Endometrial microvascular endothelial cells (primary cell): ENCODE measurements around the gene PRAMEF10. TPM values are rescaled to one million over a fixed set of nuclear protein-coding genes. Genes with fewer than 3 reads are reported as not detected.
"Not testable (repeated sequence)": the region's sequence is repeated elsewhere in the genome, so short reads cannot be mapped to it uniquely, and the experiment has no call there.

Experiments
- in situ Hi-C: cut with HindIII; loops from 2 replicates; pipeline ENCODE4 v1.10.0; 2017; ENCODE audit warnings: low sequenced_read_pairs, low pct_unique_long_range_greater_than_20kb; ENCODE audit errors: inconsistent ontology term
- total RNA-seq: library from RNA; depleted of rRNA; stranded (reverse); fragments of >200 nt; gene quantifications from one replicate; pipeline ENCODE4 v1.2.3, GENCODE V29; 2015; ENCODE audit errors: inconsistent ontology term

PRAMEF10 gene
- total RNA-seq: not detected

GRCh38 chr1:12898170-12898569 is at the start of gene PRAMEF10:
PRAMEF10 (minus strand) TSS chr1:12898270; CDS start chr1:12895847, 2,423 bp downstream.
- in situ Hi-C loops: not testable (repeated sequence)

- in situ Hi-C loops: not testable (repeated sequence)
Observed at GRCh38 chr1:12947480-12947879, 49.4 kb upstream of the PRAMEF10 start, which contains the start of gene PRAMEF6. PRAMEF6 (minus strand) TSS chr1:12947580; CDS start chr1:12942518, 5,062 bp downstream.

- in situ Hi-C loops: not testable (repeated sequence)
Observed at GRCh38 chr1:12924368-12924767, 26.3 kb upstream of the PRAMEF10 start.

- in situ Hi-C loops: not testable (repeated sequence)
Observed at GRCh38 chr1:12921749-12922148, 23.7 kb upstream of the PRAMEF10 start.

GRCh38 chr1:12916310-12916709 is 18.2 kb upstream of the PRAMEF10 start, which contains the start of gene PRAMEF7:
PRAMEF7 (plus strand) TSS chr1:12916610; CDS start chr1:12917693, 1,083 bp downstream.
- in situ Hi-C loops: not testable (repeated sequence)

GRCh38 chr1:12903793-12904572 is 5.9 kb upstream of the PRAMEF10 start:
- in situ Hi-C loops: not testable (repeated sequence)

- in situ Hi-C loops: not testable (repeated sequence)
Observed at GRCh38 chr1:12899186-12899585, 1.1 kb upstream of the PRAMEF10 start.

- in situ Hi-C loops: not testable (repeated sequence)
Observed at GRCh38 chr1:12886101-12886500, 12.0 kb downstream of the PRAMEF10 start, which contains the start of gene PRAMEF4. PRAMEF4 (minus strand) TSS chr1:12886201; CDS start chr1:12883394, 2,807 bp downstream.

- in situ Hi-C loops: not testable (repeated sequence)
Observed at GRCh38 chr1:12878453-12878852, 19.6 kb downstream of the PRAMEF10 start.

GRCh38 chr1:12863131-12863880 is 34.8 kb downstream of the PRAMEF10 start:
- in situ Hi-C loops: not testable (repeated sequence)

- in situ Hi-C loops: not testable (repeated sequence)
Observed at GRCh38 chr1:12856786-12857185, 41.3 kb downstream of the PRAMEF10 start, which contains the start of gene PRAMEF2. PRAMEF2 (plus strand) TSS chr1:12857086; CDS start chr1:12859010, 1,924 bp downstream.

GRCh38 chr1:12851779-12852178 is 46.3 kb downstream of the PRAMEF10 start:
- in situ Hi-C loops: no loop called here

GRCh38 chr1:12848620-12849019 is 49.5 kb downstream of the PRAMEF10 start, which contains the start of gene HNRNPCL1:
HNRNPCL1 (minus strand) TSS chr1:12848720; CDS start chr1:12848289, 431 bp downstream.
- in situ Hi-C loops: not testable (repeated sequence)

Other genes starting within 250 kb of the PRAMEF10 start
- not detected for gene AADACL3, start 182.2 kb downstream of the PRAMEF10 start, total RNA-seq
- gene CFAP107, start 152.1 kb downstream of the PRAMEF10 start, total RNA-seq: not detected
- gene PRAMEF12, start 124.5 kb downstream of the PRAMEF10 start, total RNA-seq: not detected
- not detected for gene PRAMEF1, start 106.9 kb downstream of the PRAMEF10 start, total RNA-seq
- gene PRAMEF11, start 66.9 kb downstream of the PRAMEF10 start, total RNA-seq: not detected
- gene HNRNPCL1, start 49.5 kb downstream of the PRAMEF10 start, total RNA-seq: not detected
- gene PRAMEF2, start 41.2 kb downstream of the PRAMEF10 start, total RNA-seq: not detected
- not detected for gene PRAMEF4, start 12.1 kb downstream of the PRAMEF10 start, total RNA-seq
- gene PRAMEF7, start 18.3 kb upstream of the PRAMEF10 start, total RNA-seq: not detected
- not detected for gene PRAMEF6, start 49.3 kb upstream of the PRAMEF10 start, total RNA-seq
- gene PRAMEF27, start 158.3 kb upstream of the PRAMEF10 start, total RNA-seq: not detected
- gene HNRNPCL3, start 162.5 kb upstream of the PRAMEF10 start, total RNA-seq: not detected
- gene PRAMEF25, start 172.5 kb upstream of the PRAMEF10 start, total RNA-seq: not detected
- gene HNRNPCL2, start 218.6 kb upstream of the PRAMEF10 start, total RNA-seq: not detected